GM21576 (cell line): ENCODE data around the gene ABCC1.
"Not testable (repeated sequence)": the region's sequence is repeated elsewhere in the genome, so short reads cannot be mapped to it uniquely, and the experiment has no call there.

Experiments
- ATAC-seq: cut with Tn5 transposase; IDR thresholded peaks from one replicate; pipeline ENCODE4 v1.9.1; 2021; ENCODE audit warnings: mild to moderate bottlenecking, moderate library complexity; ENCODE audit not compliant: unreplicated experiment

Gene ABCC1

GRCh38 chr16:16102738-16103137 is 153.3 kb downstream of the ABCC1 start:
- no peak for ATAC-seq

DNA sequence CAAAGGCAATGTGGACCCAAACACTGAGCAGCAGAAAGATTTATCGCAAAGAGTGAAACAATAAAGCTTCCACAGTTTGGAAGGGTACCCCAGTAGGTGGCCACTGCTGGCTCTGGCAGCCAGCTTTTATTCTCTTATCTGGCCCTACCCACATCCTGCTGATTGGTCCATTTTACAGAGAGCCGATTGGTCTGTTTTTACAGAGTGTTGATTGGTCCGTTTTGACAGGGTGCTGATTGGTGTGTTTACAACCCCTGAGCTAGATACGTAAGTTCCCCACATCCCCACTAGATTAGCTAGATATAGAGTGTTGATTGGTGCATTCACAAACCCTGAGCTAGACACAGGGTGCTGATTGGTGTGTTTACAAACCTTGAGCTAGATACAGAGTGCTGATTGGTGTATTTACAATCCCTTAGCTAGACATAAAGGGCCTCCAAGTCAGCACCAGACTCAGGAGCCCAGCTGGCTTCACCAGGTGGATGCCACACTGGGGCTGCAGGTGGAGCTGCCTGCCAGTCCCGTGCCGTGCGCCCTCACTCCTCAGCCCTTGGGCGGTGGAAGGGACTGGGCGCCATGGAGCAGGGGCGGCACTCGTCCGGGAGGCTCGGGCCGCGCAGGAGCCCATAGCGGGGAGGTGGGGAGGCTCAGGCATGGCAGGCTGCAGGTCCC is 154.9 kb downstream of the ABCC1 start:
- ATAC-seq, result not testable (repeated sequence)

- ATAC-seq, result not testable (repeated sequence)
Measured at GRCh38 chr16:16104804-16105141, 155.4 kb downstream of the ABCC1 start.

DNA sequence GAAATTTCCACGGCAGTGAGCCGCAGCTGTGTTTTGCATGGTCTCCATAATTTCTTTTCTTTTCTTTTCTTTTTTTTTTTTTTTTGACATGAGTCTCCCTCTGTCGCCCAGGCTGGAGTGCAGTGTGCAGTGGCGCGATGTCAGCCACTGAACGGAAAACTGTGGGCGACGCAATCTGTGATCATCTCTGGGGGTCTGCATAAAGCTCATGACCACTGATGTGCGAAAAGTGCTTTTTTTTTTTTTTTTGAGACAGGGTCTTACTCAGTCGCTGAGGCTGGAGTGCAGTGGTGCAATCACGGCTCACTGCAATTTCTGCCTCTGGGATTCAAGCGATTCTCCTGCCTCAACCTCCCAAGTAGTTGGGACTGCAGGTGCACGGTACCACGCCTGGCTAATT is 156.2 kb downstream of the ABCC1 start:
- no peak for ATAC-seq

DNA sequence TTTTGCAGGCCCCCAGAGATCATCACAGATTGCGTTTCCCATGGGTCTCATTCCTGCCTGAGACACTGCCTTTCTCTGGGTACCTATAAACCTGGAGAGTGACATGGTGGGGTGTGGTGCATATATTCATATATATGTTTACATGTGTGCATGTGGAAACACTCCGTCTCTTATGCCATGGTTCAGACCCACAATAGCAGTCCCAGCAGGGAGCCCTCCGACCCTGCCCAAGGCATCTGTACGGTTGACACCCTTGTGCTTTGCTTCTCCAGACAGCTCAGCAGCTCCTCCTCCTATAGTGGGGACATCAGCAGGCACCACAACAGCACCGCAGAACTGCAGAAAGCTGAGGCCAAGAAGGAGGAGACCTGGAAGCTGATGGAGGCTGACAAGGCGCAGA is 157.1 kb downstream of the ABCC1 start:
- no peak for ATAC-seq

GRCh38 chr16:16107839-16108238 is 158.4 kb downstream of the ABCC1 start:
- ATAC-seq, result no peak

DNA sequence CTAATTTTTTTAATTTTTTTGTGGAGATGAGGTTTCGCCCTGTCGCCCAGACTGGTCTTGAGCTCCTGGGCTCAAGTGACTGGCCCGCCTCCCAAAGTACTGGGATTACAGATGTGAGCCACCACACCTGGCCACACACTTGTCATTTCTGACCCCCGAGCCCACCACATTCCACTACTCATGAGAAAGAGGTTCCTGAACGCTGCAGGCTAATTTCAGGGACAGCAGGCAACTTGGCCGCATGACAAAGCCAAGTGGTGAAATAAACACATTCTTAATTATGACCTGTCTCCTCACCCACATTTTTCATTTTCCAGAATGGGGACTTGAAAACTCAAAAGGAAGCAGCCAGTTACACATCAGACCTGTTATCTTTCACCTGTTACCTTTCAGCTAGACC is 159.3 kb downstream of the ABCC1 start:
- ATAC-seq, result no peak

GRCh38 chr16:16109453-16110110 is 160.2 kb downstream of the ABCC1 start:
- ATAC-seq, result no peak

- ATAC-seq, result no peak
Measured at GRCh38 chr16:16110111-16110490, 160.7 kb downstream of the ABCC1 start.

DNA sequence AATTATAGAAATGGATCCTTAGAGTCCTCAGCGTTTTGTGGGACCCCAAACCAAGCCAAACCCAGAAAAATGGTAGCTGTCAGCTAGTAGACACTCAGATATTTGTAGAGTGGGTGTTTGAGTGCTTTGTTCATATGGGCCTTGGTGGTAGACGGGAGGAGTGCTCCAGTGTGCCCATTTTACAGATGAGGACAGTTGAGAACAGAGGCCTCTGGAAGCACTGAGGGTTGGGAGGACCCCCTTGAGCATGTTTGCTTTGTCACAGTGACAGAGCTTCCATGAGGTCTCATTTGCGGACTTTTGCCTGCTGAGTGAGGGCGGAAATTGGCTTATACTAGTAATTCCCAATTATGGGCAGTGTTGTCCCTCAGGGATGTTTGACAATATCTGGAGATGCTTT is 162.2 kb downstream of the ABCC1 start:
- ATAC-seq, result no peak

DNA sequence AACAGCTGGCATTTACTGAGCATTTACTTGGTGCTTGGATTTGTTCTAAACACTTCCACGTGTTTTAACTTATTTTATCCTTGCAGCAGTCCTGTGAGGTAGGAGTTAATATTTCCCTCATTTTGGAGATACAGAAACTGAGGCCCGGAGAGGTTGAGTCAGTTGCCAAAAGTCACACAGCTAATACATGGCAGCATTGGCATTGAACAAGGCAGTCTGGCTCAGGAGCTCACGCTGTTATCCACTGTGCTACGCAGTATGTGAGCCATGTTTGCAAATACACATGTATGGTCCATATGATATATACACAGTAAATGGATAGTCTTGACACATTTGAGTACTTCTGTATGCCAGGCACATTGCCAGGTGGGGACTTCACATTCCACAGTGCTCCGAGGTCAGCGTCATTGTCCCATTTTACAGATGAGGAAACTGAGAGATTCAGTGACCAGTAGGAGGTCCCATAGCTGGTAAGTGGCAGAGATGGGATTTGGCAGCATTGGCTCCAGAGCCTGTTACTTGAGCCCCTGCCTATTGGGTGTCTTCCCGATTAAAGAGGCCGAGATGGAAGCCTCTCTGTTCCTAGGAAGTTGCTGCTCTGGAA is 163.1 kb downstream of the ABCC1 start:
- ATAC-seq, result no peak

- ATAC-seq, result no peak
Measured at GRCh38 chr16:16113076-16113475, 163.7 kb downstream of the ABCC1 start.

DNA sequence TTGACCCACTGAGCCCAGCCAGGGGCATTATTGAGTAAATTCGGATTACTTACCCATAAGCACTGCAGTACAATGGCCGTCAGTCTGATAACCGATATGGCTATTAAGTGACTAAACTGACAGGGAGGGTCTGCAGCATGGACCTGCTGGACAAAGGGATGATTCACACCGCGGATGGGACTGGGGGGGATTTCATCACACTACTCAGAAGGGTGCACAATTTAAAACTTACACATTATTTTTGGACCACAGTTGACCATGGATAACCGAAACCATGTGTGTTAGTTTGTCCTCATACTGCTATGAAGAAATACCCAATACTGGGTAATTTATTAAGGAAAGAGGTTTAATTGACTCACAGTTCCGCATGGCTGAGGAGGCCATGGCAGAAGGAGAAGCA is 167.4 kb downstream of the ABCC1 start:
- no peak for ATAC-seq

DNA sequence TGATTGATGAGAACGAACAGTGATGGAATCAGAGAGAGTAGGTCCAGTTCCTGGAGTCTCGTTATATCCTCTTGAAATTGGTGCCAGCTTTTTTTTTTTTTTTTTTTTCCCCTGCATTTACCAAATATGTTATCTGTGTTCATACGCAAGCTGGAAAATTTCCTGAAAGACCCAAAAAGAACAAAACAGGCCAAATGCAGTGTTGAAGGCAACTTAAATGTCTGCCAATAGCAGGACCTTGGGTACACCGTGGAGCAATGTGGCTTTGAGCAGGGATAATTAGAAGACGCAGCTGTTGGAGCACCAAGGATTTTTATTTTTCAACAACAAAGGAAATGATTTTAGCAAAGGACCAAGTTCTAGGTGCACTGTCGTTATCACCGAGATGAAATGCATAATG is 168.9 kb downstream of the ABCC1 start:
- ATAC-seq, result no peak

- no peak for ATAC-seq
Measured at GRCh38 chr16:16120044-16120381, 170.6 kb downstream of the ABCC1 start.

DNA sequence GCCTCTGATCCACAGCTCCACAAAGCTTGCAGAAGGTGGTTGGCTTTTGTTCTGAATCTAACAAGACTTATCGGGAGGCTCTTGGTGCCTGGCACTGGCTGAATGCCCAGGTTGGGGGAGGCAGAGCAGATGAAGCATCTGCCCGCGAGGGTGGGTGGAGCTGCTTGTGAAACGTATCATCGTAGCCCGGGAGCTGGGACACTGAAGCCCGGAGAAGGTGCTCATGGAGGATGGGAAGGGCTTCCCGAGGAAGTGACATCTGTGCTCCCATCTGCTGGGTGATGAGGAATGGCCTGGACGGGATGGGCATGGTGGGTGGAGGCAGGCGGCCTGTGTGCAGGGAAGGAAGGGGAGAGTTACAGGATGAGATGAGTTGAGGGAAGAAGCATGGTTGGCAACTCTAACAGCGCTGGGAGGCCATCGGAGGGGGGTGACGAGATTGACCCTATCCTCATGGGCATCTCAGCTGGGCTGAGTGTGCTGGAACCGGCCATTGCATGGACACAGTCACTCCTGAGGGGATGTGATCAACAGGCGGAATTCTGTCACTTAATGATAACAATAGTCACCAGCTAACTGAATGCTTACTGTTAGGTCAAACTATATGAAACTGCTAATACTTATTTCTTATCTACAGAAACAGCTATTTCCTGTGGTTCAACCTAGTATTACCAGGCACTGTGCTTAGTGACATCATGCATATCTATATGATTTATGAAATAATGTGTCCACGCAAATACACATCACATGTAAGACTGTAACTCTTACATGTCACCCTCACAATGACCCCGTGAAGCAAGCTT is 171.2 kb downstream of the ABCC1 start:
- ATAC-seq, result no peak

- no peak for ATAC-seq
Measured at GRCh38 chr16:16121185-16121727, 171.8 kb downstream of the ABCC1 start.

GRCh38 chr16:16122264-16122663 is 172.8 kb downstream of the ABCC1 start:
- ATAC-seq, result no peak

- ATAC-seq, result no peak
Measured at GRCh38 chr16:16124438-16124837, 175.0 kb downstream of the ABCC1 start.

GRCh38 chr16:16124974-16125373 is 175.6 kb downstream of the ABCC1 start:
- ATAC-seq, result no peak

DNA sequence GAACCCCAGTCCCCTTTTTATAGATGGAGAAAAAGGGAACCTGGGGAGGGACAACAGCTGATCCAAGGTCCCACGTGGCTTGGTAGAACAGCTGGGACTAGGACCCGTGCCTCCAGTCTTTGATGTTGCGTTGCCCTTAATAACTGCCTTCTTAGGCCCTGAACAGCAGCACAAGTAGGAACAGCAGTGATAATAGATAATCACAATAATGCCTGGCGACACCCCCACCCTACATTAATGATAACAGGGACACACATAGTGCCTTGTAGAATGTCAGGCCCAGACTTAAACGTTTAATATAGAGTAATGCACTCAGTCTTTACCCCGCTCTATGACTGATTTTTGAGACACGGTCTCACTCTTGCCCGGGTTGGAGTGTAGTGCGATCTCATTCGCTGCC is 177.5 kb downstream of the ABCC1 start:
- ATAC-seq, result no peak
